ENCODE data around the gene CSRP2. TPM values are rescaled to one million over a fixed set of nuclear protein-coding genes. Genes with fewer than 3 reads are reported as not detected.

CSRP2 gene
- 10 to 100 TPM; 10.1 to 24.4 (median 15.8) TPM for total RNA-seq

DNA sequence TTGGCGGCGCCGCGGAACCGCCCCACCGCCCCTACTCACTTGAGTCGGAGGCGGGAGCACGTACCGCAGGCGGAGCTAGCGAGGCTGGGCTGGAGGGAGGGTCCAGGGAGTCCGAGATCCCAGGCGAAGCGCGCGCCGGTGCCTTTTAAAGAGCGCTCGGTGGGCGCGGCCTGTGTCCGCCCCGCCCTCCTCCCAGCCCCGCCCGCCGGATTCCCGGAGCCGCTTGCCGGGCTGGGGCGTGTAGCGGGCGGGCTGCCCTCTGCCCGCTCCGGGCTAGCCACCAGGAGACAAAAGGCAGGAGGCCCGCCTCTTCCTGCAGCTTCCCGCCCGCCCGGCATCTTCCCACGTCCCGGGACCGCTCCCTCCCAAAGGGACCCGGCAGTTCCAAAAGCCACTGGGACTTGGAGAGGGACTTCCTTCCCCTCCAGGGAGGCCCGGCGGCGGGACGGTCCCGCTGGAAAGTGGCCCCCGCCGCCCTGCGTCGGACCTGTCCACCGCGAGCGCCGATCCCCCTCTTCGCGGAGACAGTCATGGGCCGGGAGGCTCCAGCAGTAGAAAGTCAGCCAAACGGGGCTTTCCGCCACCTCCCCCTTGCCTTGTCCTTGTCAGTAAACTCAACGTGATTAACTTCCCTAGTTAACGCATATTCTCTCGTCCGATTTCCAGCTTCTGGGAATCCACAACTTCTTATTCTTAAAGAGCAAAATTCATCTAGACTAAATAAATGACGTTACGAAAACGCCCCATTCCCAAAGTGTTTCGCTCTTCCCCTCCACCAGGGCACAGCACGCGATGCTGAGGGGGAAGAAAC lies at the start of gene CSRP2:
TSS of gene CSRP2 (minus strand) at position 121 of the 811 bp plus-strand sequence. CDS start 12,759 bp downstream, outside the sequence.
- H3K27me3 ChIP-seq, result no peaks in the 10 kb centered on the region
- peak within 1 kb of the TSS; percentile 58 for H3K4me3 ChIP-seq
- TF ChIP-seq POLR2A (IDR thresholded peaks at IDR 0.05) (peak; percentile 22 to 57), EP300 (IDR thresholded peaks at IDR 0.05) (no peak), CTCF (IDR thresholded peaks at IDR 0.05) (peak; percentile 18 to 33), POLR2AphosphoS5 (IDR thresholded peaks at IDR 0.05) (peak in 1 of 3 donors; percentile 29)
- peak; percentile 90 to 93 for DNase-seq (ENCODE audit: low spot score in 2 of 2)
- peaks cover 26% of the 10 kb centered on the region for H3K4me1 ChIP-seq
- H3K9me3 ChIP-seq, result no peaks in the 10 kb centered on the region
- 2% methylated on average over 45 of the region's 71 CpGs for whole genome bisulfite sequencing
- H3K36me3 ChIP-seq, result no peaks in the 10 kb centered on the region
- H3K27ac ChIP-seq, result peak within 1 kb of the TSS; percentile 88

GRCh38 chr12:76927170-76927784 lies 48.5 kb upstream of the CSRP2 start:
- TF ChIP-seq POLR2AphosphoS5 (IDR thresholded peaks at IDR 0.05) (no peak), CTCF (IDR thresholded peaks at IDR 0.05) (no peak), POLR2A (IDR thresholded peaks at IDR 0.05) (no peak), EP300 (IDR thresholded peaks at IDR 0.05) (no peak)
- Histone ChIP-seq H3K27ac (no peak overlapping the region), H3K4me1 (no peaks in the 10 kb centered on the region), H3K36me3 (no peaks in the 10 kb centered on the region), H3K9me3 (no peaks in the 10 kb centered on the region), H3K4me3 (no peak overlapping the region), H3K27me3 (no peaks in the 10 kb centered on the region)
- DNase-seq (ENCODE audit: low spot score in 2 of 2), result no peak
- 73% methylated on average over 2 of the region's 2 CpGs for WGBS

DNA sequence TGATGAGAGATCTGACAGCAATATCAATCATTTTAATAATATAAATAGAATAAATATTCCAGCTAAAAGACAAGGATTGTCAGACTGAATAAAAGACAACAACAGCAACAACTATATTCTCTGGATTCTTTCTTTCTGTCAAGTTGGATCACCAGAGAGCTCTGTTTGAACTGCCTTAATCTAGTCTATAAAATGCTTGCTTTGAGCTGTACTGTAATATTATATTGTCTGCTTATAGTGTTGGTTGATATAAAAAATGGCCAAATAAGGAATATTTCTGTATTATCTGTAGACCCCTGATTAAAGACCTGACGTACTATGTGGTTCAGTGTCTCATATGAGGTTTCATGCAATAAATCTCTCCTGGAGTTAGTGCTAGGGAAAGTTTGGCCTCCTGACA lies 46.3 kb upstream of the CSRP2 start:
- H3K9me3 ChIP-seq, result no peaks in the 10 kb centered on the region
- no peak overlapping the region for H3K27ac ChIP-seq
- no peak for DNase-seq (ENCODE audit: low spot score in 2 of 2)
- TF ChIP-seq POLR2AphosphoS5 (IDR thresholded peaks at IDR 0.05), result no peak
- TF ChIP-seq POLR2A (IDR thresholded peaks at IDR 0.05), result no peak
- no peak for TF ChIP-seq CTCF (IDR thresholded peaks at IDR 0.05)
- no peak for TF ChIP-seq EP300 (IDR thresholded peaks at IDR 0.05)
- H3K4me1 ChIP-seq, result peaks cover 1% of the 10 kb centered on the region
- H3K36me3 ChIP-seq, result no peaks in the 10 kb centered on the region
- 83% methylated on average over 1 of the region's 1 CpG for WGBS
- no peak overlapping the region for H3K4me3 ChIP-seq
- H3K27me3 ChIP-seq, result no peaks in the 10 kb centered on the region

DNA sequence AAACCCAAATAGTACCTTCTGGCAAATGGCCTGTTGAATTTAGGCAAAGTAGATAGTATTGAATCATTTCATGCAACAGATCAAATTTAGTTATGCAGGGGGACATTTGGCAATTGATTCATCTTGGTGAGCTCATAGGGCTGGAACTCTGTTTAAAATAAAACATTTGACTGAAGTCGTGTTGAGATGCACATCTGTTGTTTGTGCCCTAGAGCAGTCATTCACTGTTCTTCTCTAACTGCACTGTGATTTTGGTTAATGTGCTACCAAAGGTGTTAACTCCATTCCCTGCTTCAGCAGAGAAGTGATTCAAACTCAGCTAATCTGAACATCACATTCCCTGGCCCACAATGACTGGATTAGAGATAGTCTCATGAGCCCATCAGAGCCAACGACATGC lies 44.0 kb upstream of the CSRP2 start:
- Histone ChIP-seq H3K27me3 (no peaks in the 10 kb centered on the region), H3K4me1 (peaks cover 4% of the 10 kb centered on the region), H3K9me3 (no peaks in the 10 kb centered on the region), H3K27ac (peak overlapping the region; percentile 55), H3K36me3 (no peaks in the 10 kb centered on the region), H3K4me3 (no peak overlapping the region)
- WGBS, result 65% methylated on average over 2 of the region's 2 CpGs
- DNase-seq (ENCODE audit: low spot score in 2 of 2), result no peak
- TF ChIP-seq CTCF (IDR thresholded peaks at IDR 0.05) (no peak), POLR2AphosphoS5 (IDR thresholded peaks at IDR 0.05) (no peak), POLR2A (IDR thresholded peaks at IDR 0.05) (no peak), EP300 (IDR thresholded peaks at IDR 0.05) (no peak)

Measured in suprapubic skin (tissue), 4 donors.